K562 treated with DMSO at 1 percent for 12 hours (cell line): ENCODE results near the gene PPP1R12C. TPM values are rescaled to one million over a fixed set of nuclear protein-coding genes. Genes with fewer than 3 reads are reported as not detected.

Source experiments
- total RNA-seq: library from RNA; unstranded; fragments of 300-600 nt; gene quantifications from 2 replicates; pipeline ENCODE4 v1.2.3, GENCODE V29; 2022; ENCODE audit not compliant: insufficient read depth

The PPP1R12C gene
- total RNA-seq, result 85.5 and 96.1 TPM in 2 replicates

DNA sequence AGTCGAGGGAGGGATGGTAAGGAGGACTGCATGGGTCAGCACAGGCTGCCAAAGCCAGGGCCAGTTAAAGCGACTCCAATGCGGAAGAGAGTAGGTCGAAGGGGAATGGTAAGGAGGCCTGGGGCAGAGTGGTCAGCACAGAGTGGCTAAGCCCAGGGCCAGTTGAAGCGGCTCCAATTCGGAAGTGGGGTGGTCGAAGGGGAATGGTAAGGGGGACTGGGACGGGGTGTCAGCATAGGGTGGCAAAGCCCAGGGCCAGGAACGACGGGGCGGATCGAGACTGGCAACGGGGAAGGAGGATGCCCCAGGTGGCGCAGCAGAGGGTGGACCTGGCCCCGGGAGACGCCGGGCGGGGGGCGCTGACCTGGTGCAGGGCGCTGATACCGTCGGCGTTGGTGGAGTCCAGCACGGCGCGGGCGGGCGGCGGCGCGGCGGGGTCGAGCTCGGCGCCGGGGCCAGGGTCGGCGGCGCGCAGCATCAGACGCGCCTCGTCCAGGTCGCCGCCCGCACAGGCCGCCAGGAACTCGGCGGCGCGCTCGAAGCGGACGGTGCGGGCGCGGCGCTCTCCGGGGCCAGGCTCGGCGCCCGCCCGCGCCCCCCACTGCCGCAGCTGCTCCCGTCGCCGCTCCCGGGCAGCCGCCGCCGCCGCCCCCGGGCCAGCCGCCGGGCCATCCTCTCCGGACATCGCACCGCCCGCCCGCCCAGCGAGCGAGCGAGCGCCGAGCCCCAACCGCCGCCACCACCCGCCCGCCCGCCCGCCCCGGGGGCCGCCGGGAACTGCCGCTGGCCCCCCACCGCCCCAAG is at the start of gene PPP1R12C:
Gene PPP1R12C (minus strand): TSS at position 779 of the 804 bp plus-strand sequence. CDS start 94 bp downstream, at position 685.

DNA sequence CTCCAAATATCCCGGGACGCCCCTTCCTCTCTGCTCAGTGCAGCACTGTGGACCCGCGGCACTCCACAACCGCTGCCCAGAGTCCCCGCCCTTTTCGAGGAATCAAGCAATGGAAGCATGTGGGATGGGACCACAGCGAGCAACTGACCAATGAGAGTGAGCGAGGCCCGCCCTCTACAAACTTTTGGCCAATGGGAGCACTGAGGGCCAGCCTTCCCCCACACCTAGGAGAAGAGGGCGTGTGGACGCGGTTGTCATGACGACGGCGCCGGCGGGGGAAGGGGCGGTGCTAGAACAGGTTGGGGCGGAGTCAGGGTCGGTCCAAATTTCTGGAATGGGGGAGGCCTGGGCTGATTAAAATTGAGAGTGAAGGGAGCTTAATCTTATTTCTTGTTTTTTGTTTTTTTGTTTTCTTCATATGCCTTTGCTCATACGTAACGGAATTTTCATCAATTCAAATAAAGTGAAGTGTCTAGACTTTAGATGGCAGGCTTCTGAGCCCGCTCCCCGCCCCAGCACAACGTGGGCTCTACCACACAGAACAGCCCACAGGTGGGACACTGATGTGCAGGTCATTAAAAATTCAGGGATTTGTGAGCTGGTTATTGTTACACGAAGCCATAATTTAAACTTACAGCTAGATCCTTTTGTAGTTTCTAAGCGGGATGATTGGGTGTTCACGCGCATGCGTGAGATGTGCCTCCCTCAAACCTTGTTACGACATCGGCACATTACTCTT is 49.3 kb upstream of the PPP1R12C start, which contains the start of gene DNAAF3:
Gene DNAAF3 (minus strand): TSS at position 84 of the 739 bp plus-strand sequence. CDS start 200 bp downstream, outside the sequence.

DNA sequence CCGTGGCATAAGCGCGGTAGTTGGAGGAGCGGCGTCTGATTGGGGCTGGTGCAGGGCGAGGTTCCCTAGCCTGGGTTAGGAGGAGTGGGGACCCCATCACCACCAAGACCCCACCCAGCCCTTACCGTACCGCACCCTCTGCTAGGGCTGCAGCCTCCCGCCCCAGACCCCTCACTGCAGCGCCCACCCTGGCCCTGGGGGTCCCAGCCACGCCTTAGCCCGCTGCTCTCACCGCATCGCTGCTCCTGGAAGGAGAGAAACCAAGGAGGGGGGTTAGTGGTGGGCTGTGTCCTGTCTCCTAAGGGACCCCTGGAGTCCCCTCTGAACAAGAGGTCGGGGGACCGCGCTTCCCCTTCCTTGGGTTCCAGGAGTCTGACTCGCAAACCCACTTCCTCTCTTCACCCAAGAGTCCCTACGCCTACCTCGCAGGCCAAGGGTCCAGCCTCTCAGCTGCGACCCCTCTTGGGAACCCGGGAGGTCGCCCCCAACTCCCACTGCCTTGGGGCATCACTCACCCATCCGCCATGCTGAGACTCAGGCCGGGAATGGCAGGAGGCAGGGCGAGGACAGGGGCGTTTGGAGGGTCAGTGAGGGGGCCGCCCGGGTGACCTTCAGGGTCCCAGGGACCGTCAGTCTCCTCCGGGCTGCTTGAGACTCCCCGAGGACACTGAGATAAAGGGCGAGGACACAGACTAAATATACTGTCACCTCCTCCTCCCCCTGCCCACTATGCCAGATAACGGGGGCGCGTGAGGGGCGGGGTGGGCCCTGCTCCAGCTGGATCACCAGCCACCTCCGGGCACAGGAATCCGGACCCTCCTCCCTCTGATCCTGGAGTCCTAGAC is 39.8 kb upstream of the PPP1R12C start, which contains the start of gene TNNI3:
Gene TNNI3 (minus strand): TSS at position 669 of the 845 bp plus-strand sequence. CDS start 143 bp downstream, at position 526.

DNA sequence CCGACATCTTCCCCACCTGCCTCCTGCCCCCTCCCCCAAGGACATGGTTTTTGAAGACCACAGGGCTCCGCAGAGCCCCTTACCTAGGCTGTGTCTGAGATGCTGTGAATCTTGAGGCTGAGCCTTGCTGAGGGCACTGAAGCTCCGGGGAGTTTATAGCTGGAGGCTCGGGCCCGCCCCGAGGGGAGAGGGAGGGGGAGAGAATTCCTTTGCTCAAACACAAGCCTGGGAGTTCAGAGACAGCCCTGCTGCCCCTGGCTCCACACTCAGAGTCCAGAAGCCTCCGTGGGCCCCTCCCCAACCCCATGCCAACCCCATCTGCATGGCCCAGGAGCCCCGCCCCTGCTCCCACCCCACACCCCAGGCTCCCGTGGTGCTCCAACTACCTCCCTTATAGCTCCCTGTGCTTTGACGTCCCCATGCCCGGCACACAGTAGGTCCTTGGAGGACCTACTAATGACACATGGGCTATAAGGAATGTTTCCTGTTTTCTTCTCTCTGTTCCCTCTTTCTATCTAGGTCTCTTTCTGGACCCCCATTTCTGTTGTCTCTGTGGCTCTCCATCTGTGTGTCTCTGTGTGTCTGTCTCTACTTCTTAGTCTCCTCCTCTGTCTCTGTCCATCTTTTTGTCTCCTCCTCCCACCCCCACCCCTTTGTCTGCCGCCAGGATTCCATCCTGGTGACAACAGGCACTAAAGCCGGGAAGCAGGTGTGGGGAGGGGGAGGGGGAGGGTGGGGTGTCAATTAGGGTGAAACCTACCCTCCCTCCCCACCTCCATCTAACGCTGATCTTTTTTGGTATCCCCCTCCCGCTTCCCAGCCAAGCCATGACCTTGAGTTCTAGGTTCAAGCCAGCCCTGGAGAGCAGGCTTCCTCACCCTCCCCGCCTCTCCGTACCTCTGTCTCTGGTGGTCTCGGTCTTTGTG is 31.9 kb upstream of the PPP1R12C start, which contains the start of gene TNNT1:
Gene TNNT1 (minus strand): TSS at position 129 of the 926 bp plus-strand sequence. CDS start 2,049 bp downstream, outside the sequence.

DNA sequence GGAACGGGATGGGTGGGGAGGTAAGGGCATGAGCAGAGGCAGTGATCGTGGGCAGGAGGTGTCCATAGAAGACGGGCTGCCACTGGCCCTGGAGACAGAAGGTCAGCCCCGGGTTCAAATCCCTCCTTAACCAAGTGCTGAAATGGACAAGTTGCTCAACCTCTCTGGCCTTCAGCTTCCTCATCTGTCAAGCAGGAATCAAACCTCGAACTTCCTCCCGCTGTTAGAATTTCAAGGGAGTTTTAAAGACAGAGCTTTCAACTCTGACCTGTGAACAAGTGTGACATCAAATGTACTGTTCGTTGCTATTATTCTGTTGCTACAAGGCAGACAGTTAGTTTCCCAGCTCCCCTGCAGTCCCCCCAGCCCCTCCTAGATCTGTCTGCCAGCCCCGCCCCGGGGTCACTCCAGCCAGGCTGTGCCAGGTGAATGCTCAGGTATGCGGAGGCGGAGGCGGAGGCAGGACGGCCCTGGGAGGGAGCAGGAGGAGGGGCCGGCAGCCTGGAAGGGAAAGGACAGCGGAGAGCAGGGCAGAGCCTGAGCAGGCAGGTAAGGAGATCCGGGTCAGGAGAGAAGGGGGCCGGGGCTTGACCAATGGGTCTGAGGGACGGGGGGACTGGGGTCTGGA is 42.0 kb downstream of the PPP1R12C start, which contains the start of gene EPS8L1:
Gene EPS8L1 (plus strand): TSS at position 499 of the 628 bp plus-strand sequence. CDS start 576 bp downstream, outside the sequence.

DNA sequence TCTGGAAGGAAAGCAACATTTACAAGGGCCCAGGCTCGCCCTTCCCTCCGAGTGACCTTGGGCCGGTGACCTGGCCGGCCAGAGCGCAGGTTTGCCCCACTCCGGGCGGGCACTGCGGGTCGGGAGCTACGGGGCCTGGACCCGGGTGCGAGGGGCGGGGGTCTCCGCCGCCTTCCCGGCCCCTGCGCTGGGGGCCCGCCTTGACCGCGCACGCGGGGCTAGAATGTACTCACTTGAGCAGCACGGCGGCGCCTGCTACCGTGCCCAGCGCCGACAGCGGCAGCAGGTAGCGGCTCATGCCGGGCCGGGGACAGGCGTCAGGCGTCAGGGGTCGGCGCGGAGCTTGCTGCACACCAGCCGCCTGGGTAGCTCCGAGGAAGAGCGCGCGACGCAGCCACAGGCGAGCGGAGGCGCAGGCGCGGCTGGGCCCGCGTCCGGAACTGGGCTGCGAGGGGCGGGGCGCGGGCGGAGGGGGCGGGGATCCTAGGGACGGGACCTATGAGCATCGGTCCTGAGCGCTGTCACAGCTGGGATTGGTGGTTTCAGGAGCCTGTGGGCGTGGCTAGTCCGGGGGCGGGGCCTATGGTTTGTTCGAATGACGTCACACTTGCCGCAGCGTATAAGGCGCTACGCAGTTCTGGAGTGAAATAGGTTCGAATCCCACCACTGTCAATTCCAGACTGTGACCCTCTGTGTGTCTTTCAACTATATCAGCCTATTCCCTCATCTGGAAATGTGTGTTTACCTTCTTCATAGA is 54.5 kb downstream of the PPP1R12C start, which contains the start of gene RDH13:
Gene RDH13 (minus strand): TSS at position 414 of the 757 bp plus-strand sequence. CDS start 116 bp downstream, at position 298.

Other genes with a start within 250 kb of the PPP1R12C start
- not detected in 2 replicates for gene FCAR, start 243.4 kb downstream of the PPP1R12C start, total RNA-seq
- gene NCR1, start 211.5 kb downstream of the PPP1R12C start, total RNA-seq, result not detected in 2 replicates
- 0.19 TPM in 1 of 2 replicates, not detected in the other for gene NLRP7, start 170.1 kb downstream of the PPP1R12C start, total RNA-seq
- gene NLRP2, start 151.3 kb downstream of the PPP1R12C start, total RNA-seq, result 21.9 and 41.0 TPM in 2 replicates
- gene GP6, start 79.4 kb downstream of the PPP1R12C start, total RNA-seq, result 0.97 and 1.4 TPM in 2 replicates
- gene RDH13, start 54.5 kb downstream of the PPP1R12C start, total RNA-seq, result 20.5 and 29.5 TPM in 2 replicates
- 15.4 and 16.9 TPM in 2 replicates for gene EPS8L1, start 41.8 kb downstream of the PPP1R12C start, total RNA-seq
- 273 and 285 TPM in 2 replicates for gene TNNT1, start 31.6 kb upstream of the PPP1R12C start, total RNA-seq
- 40.1 and 85.1 TPM in 2 replicates for gene TNNI3, start 40.1 kb upstream of the PPP1R12C start, total RNA-seq
- gene DNAAF3, start 49.0 kb upstream of the PPP1R12C start, total RNA-seq, result 10.1 and 13.7 TPM in 2 replicates
- gene SYT5, start 62.7 kb upstream of the PPP1R12C start, total RNA-seq, result 1.7 and 2.5 TPM in 2 replicates
- 21.5 and 35.6 TPM in 2 replicates for gene PTPRH, start 91.9 kb upstream of the PPP1R12C start, total RNA-seq
- gene TMEM86B, start 111.1 kb upstream of the PPP1R12C start, total RNA-seq, result 11.5 and 15.2 TPM in 2 replicates
- 46.2 and 90.6 TPM in 2 replicates for gene PPP6R1, start 141.4 kb upstream of the PPP1R12C start, total RNA-seq
- gene HSPBP1, start 162.5 kb upstream of the PPP1R12C start, total RNA-seq, result 58.4 and 81.1 TPM in 2 replicates
- 4.5 and 10.7 TPM in 2 replicates for gene BRSK1, start 166.4 kb upstream of the PPP1R12C start, total RNA-seq
- gene TMEM150B, start 207.7 kb upstream of the PPP1R12C start, total RNA-seq, result 2.9 and 5.4 TPM in 2 replicates
- gene KMT5C, start 222.2 kb upstream of the PPP1R12C start, total RNA-seq, result 51.9 and 64.6 TPM in 2 replicates
- 0.33 and 0.78 TPM in 2 replicates for gene COX6B2, start 237.1 kb upstream of the PPP1R12C start, total RNA-seq
- not detected in 2 replicates for gene GARIN5B, start 245.6 kb upstream of the PPP1R12C start, total RNA-seq